Astrocyte (in vitro differentiated cells and primary cell): Measurements from ENCODE around the gene DACT3. TPM values are rescaled to one million over a fixed set of nuclear protein-coding genes. Genes with fewer than 3 reads are reported as not detected.

ENCODE experiments used
- DNase-seq: peaks from one replicate; pipeline ENCODE4 v3.0.0-alpha.2; 2010; ENCODE audit warnings: low read depth
- FAIRE-seq: peaks from 2 replicates; lab custom pipeline; 2011; peaks lifted over from hg19 to GRCh38; lab: Jason Lieb, UNC
- H2AFZ ChIP-seq: 2 replicates; pipeline ENCODE4 v1.6.0; 2012; ENCODE audit warnings: low read depth, low read length, inconsistent platforms
- H3K27ac ChIP-seq: 2 replicates; pipeline ENCODE4 v1.5.1; 2011; ENCODE audit warnings: low read depth, low read length, inconsistent platforms
- H3K27me3 ChIP-seq: 2 replicates; pipeline ENCODE4 v1.6.0; 2011; ENCODE audit warnings: low read length, inconsistent platforms; ENCODE audit not compliant: insufficient read depth
- H3K36me3 ChIP-seq: 2 replicates; pipeline ENCODE4 v1.5.1; 2011; ENCODE audit warnings: low read length, inconsistent platforms; ENCODE audit not compliant: insufficient read depth
- H3K4me1 ChIP-seq: 2 replicates; pipeline ENCODE4 v1.5.1; 2011; ENCODE audit warnings: low read length, inconsistent platforms; ENCODE audit not compliant: insufficient read depth
- H3K4me2 ChIP-seq: 2 replicates; pipeline ENCODE4 v1.6.0; 2012; ENCODE audit warnings: low read length, inconsistent platforms
- H3K4me3 ChIP-seq: 2 replicates; pipeline ENCODE4 v1.5.1; 2011; ENCODE audit warnings: low read depth, mild to moderate bottlenecking, low read length, inconsistent platforms; ENCODE audit not compliant: insufficient read depth
- H3K79me2 ChIP-seq: 2 replicates; pipeline ENCODE4 v1.6.0; 2012; ENCODE audit warnings: mild to moderate bottlenecking, low read length, inconsistent platforms; ENCODE audit not compliant: insufficient read depth
- H3K9ac ChIP-seq: 2 replicates; pipeline ENCODE4 v1.6.0; 2012; ENCODE audit warnings: mild to moderate bottlenecking, low read length, inconsistent platforms
- H3K9me3 ChIP-seq: 2 replicates; pipeline ENCODE4 v1.5.1; 2012; ENCODE audit warnings: low read depth, mild to moderate bottlenecking, low read length, inconsistent platforms; ENCODE audit not compliant: insufficient read depth
- H4K20me1 ChIP-seq: 2 replicates; pipeline ENCODE4 v1.6.0; 2012; ENCODE audit warnings: low read length, inconsistent platforms; ENCODE audit not compliant: insufficient read depth
- H3K27ac Mint-ChIP-seq: one replicate; pipeline ENCODE4 v1.8.0; 2021; ENCODE audit warnings: mild to moderate bottlenecking, mixed read lengths; ENCODE audit not compliant: unreplicated experiment
- H3K27me3 Mint-ChIP-seq: one replicate; pipeline ENCODE4 v1.8.0; 2021; ENCODE audit warnings: low read depth, mixed read lengths; ENCODE audit not compliant: unreplicated experiment
- H3K36me3 Mint-ChIP-seq: one replicate; pipeline ENCODE4 v1.8.0; 2021; ENCODE audit warnings: low read depth, mixed read lengths; ENCODE audit not compliant: unreplicated experiment
- H3K4me1 Mint-ChIP-seq: one replicate; pipeline ENCODE4 v1.8.0; 2021; ENCODE audit warnings: low read depth, mixed read lengths; ENCODE audit not compliant: unreplicated experiment
- H3K4me3 Mint-ChIP-seq: one replicate; pipeline ENCODE4 v1.8.0; 2021; ENCODE audit warnings: mild to moderate bottlenecking, moderate library complexity, mixed read lengths; ENCODE audit not compliant: unreplicated experiment
- H3K9me3 Mint-ChIP-seq: one replicate; pipeline ENCODE4 v1.8.0; 2021; ENCODE audit warnings: mild to moderate bottlenecking, mixed read lengths; ENCODE audit not compliant: unreplicated experiment
- EZH2 ChIP-seq: IDR thresholded peaks from 2 replicates; pipeline ENCODE4 v1.6.1; 2012; ENCODE audit warnings: mild to moderate bottlenecking, low read length, inconsistent platforms; ENCODE audit not compliant: insufficient read depth
- total RNA-seq: library from RNA; stranded (reverse); gene quantifications from 2 replicates; pipeline ENCODE4 v1.2.1, GENCODE V29; 2021
- TF ChIP-seq, protein P1 (sequence below): IDR thresholded peaks from 2 replicates; pipeline ENCODE4 v1.5.1; 2011; ENCODE audit warnings: low read depth, mild to moderate bottlenecking, inconsistent platforms, low read length, moderate library complexity; ENCODE audit not compliant: insufficient read depth

Gene DACT3
- total RNA-seq, 1 donor from 2014 or later = 19.8 TPM

DNA sequence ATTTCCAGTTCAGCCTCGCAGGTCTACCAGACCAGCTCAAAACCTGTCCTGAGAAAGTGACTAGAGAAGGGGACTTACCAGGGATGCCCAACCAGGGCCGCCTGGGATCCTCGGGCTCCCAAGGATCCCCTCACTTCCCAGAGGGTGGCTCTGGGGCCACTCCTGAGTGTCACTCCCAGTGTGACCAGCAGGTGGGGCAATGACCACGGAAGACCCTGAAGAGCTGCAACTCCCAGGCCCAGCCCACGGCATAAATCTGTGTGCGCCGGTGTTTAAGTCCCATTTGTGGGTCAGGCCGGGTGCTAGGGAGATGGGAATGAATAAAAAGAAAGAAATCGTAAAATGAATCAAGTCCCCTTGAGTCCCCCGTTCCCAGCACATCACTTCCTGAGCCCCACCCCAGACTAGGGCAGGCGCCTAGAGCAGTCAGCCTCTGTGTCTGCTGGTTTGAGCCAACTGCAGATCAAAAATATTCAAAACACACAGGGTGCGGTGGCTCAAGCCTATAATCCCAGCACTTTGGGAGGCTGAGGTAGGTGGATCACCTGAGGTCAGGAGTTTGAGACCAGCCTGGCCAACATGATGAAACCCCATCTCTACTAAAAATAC lies 46.8 kb downstream of the DACT3 start:
- no peaks in the 10 kb centered on the region for H3K79me2 ChIP-seq
- peaks cover 6% of the 10 kb centered on the region for H3K36me3 ChIP-seq
- H2AFZ ChIP-seq = no peak overlapping the region
- peak; percentile 49 for DNase-seq
- H3K27me3 Mint-ChIP-seq = peaks cover 4% of the 10 kb centered on the region
- no peaks in the 10 kb centered on the region for H3K9me3 ChIP-seq
- peaks cover 8% of the 10 kb centered on the region for H3K4me1 ChIP-seq
- H3K4me3 Mint-ChIP-seq = no peak overlapping the region
- H3K9me3 Mint-ChIP-seq = peaks cover 1% of the 10 kb centered on the region
- H3K9ac ChIP-seq = no peak overlapping the region
- no peak for TF ChIP-seq EZH2
- TF ChIP-seq, protein P1, sequence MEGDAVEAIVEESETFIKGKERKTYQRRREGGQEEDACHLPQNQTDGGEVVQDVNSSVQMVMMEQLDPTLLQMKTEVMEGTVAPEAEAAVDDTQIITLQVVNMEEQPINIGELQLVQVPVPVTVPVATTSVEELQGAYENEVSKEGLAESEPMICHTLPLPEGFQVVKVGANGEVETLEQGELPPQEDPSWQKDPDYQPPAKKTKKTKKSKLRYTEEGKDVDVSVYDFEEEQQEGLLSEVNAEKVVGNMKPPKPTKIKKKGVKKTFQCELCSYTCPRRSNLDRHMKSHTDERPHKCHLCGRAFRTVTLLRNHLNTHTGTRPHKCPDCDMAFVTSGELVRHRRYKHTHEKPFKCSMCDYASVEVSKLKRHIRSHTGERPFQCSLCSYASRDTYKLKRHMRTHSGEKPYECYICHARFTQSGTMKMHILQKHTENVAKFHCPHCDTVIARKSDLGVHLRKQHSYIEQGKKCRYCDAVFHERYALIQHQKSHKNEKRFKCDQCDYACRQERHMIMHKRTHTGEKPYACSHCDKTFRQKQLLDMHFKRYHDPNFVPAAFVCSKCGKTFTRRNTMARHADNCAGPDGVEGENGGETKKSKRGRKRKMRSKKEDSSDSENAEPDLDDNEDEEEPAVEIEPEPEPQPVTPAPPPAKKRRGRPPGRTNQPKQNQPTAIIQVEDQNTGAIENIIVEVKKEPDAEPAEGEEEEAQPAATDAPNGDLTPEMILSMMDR = peak; percentile 76
- H3K27ac ChIP-seq = no peak overlapping the region
- peaks cover 9% of the 10 kb centered on the region for H3K4me1 Mint-ChIP-seq
- no peaks in the 10 kb centered on the region for H3K27me3 ChIP-seq
- H3K4me2 ChIP-seq = no peak overlapping the region
- no peak overlapping the region for H3K4me3 ChIP-seq
- peaks cover 31% of the 10 kb centered on the region for H4K20me1 ChIP-seq
- H3K27ac Mint-ChIP-seq = peak overlapping the region; percentile 18
- peaks cover 13% of the 10 kb centered on the region for H3K36me3 Mint-ChIP-seq
- FAIRE-seq = no peak

- peaks cover 17% of the 10 kb centered on the region for H3K36me3 Mint-ChIP-seq
- H3K27ac ChIP-seq = no peak overlapping the region
- no peak overlapping the region for H3K4me3 ChIP-seq
- no peak overlapping the region for H3K27ac Mint-ChIP-seq
- no peak for FAIRE-seq
- H3K27me3 Mint-ChIP-seq = peaks cover 4% of the 10 kb centered on the region
- no peak overlapping the region for H3K4me2 ChIP-seq
- H4K20me1 ChIP-seq = peaks cover 38% of the 10 kb centered on the region
- TF ChIP-seq EZH2 = no peak
- TF ChIP-seq, protein P1 = no peak
- H3K9me3 ChIP-seq = no peaks in the 10 kb centered on the region
- H3K4me1 Mint-ChIP-seq = peaks cover 9% of the 10 kb centered on the region
- H3K4me1 ChIP-seq = peaks cover 8% of the 10 kb centered on the region
- peak overlapping the region; percentile 16 for H3K4me3 Mint-ChIP-seq
- no peak for DNase-seq
- H3K9me3 Mint-ChIP-seq = peaks cover 1% of the 10 kb centered on the region
- no peaks in the 10 kb centered on the region for H3K79me2 ChIP-seq
- H3K36me3 ChIP-seq = peaks cover 9% of the 10 kb centered on the region
- H3K27me3 ChIP-seq = no peaks in the 10 kb centered on the region
- no peak overlapping the region for H2AFZ ChIP-seq
- no peak overlapping the region for H3K9ac ChIP-seq
Measured at GRCh38 chr19:46613525-46613924, 47.5 kb downstream of the DACT3 start.

DNA sequence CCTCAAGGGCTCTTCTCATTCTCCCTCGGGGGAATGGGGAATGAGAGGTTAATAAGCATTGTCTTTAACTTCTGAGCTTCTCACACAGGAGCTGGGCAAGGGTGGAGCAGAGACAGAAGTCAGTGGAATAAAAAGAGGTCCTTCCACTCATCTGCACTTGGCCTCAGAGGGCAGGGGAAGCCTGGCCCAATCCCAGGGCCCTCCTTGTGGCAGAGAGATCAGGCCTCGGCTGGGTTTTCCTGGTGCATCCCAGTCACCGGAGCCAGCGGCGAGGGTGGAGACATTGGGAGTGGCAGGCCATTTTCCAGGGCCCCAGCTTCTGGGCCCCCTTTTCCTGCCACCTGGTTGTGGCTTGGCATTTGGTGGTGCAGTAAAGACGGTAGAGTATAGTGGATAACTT lies 49.2 kb downstream of the DACT3 start:
- Histone ChIP-seq H4K20me1 (peaks cover 55% of the 10 kb centered on the region), H3K79me2 (no peaks in the 10 kb centered on the region), H3K9ac (no peak overlapping the region), H3K36me3 (peaks cover 20% of the 10 kb centered on the region), H2AFZ (no peak overlapping the region), H3K27ac (no peak overlapping the region), H3K4me1 (peaks cover 4% of the 10 kb centered on the region), H3K27me3 (no peaks in the 10 kb centered on the region), H3K9me3 (no peaks in the 10 kb centered on the region), H3K4me3 (no peak overlapping the region), H3K4me2 (no peak overlapping the region)
- peaks cover 1% of the 10 kb centered on the region for H3K9me3 Mint-ChIP-seq
- no peak overlapping the region for H3K4me3 Mint-ChIP-seq
- TF ChIP-seq, protein P1 = no peak
- no peak for TF ChIP-seq EZH2
- FAIRE-seq (no peak), DNase-seq (no peak)
- H3K27ac Mint-ChIP-seq = no peak overlapping the region
- H3K27me3 Mint-ChIP-seq = peaks cover 2% of the 10 kb centered on the region
- H3K36me3 Mint-ChIP-seq = peaks cover 27% of the 10 kb centered on the region
- peaks cover 8% of the 10 kb centered on the region for H3K4me1 Mint-ChIP-seq
